Panc1 (cell line): ENCODE data around the gene ERN1. TPM values are rescaled to one million over a fixed set of nuclear protein-coding genes. Genes with fewer than 3 reads are reported as not detected.

ENCODE experiments used
- ATAC-seq: fragments of 200-7000 bp; cut with Tn5 transposase; 2 replicates; pipeline ENCODE4 v1.9.1; 2020; ENCODE audit warnings: mild to moderate bottlenecking, moderate library complexity
- BruUV-seq: library from RNA; stranded (reverse); fragments of 400-500 nt; replicated peaks from 2 replicates; lab custom pipeline; 2021; lab: Mats Ljungman, UMichigan
- CTCF ChIA-PET: fragments of 300-600 bp; sonication (Branson Sonifier 250); formaldehyde crosslinking; loops from one replicate; lab custom pipeline; 2022; ENCODE audit warnings: antibody characterized with exemption; lab: Charles Lee
- POLR2A ChIA-PET: fragments of 300-600 bp; sonication (Branson Sonifier 250); formaldehyde crosslinking; loops from one replicate; lab custom pipeline; 2022; ENCODE audit warnings: antibody characterized with exemption; lab: Charles Lee
- DNase-seq: peaks from one replicate; pipeline ENCODE4 v3.0.0-alpha.2; 2010; ENCODE audit warnings: low read depth, low spot score
- H3K27ac ChIP-seq: 2 replicates; pipeline ENCODE4 v1.5.1; 2011; ENCODE audit warnings: mild to moderate bottlenecking, low read length, inconsistent platforms
- H3K27me3 ChIP-seq: fragments of 200-500 bp; sonication (Bioruptor generic); 2 replicates; pipeline ENCODE4 v1.6.0; 2014; ENCODE audit warnings: low read length, inconsistent platforms; ENCODE audit not compliant: control insufficient read depth, insufficient read depth
- H3K36me3 ChIP-seq: fragments of 200-500 bp; sonication (Bioruptor generic); 2 replicates; pipeline ENCODE4 v1.5.1; 2014; ENCODE audit warnings: inconsistent platforms, mild to moderate bottlenecking, low read length, moderate library complexity; ENCODE audit not compliant: control insufficient read depth, insufficient read depth
- H3K4me1 ChIP-seq: 2 replicates; pipeline ENCODE4 v1.5.1; 2011; ENCODE audit warnings: inconsistent platforms, mild to moderate bottlenecking, low read length, moderate library complexity; ENCODE audit not compliant: control insufficient read depth, insufficient read depth
- H3K4me3 ChIP-seq, 2 experiments: 2 replicates each; pipeline ENCODE4 v1.5.1; 2011 to 2012; ENCODE audit warnings: low read depth in 2 of 2, low read length in 2 of 2, mild to moderate bottlenecking in 2 of 2, inconsistent platforms in 1 of 2, moderate library complexity in 1 of 2
- H3K9me3 ChIP-seq: fragments of 200-500 bp; sonication (Bioruptor generic); 2 replicates; pipeline ENCODE4 v1.5.1; 2014; ENCODE audit warnings: low read depth, mild to moderate bottlenecking, inconsistent platforms, low read length, moderate library complexity; ENCODE audit not compliant: control insufficient read depth, insufficient read depth
- CTCF ChIP-seq: fragments of 450-650 bp; IDR thresholded peaks from 2 replicates; pipeline ENCODE4 v1.5.1; 2017; ENCODE audit warnings: mild to moderate bottlenecking
- POLR2AphosphoS5 ChIP-seq: IDR thresholded peaks from 2 replicates; pipeline ENCODE4 v1.6.1; 2012; ENCODE audit warnings: mild to moderate bottlenecking, low read depth, low read length, moderate library complexity
- SIN3A ChIP-seq: IDR thresholded peaks from 2 replicates; pipeline ENCODE4 v1.6.1; 2012; ENCODE audit warnings: low read depth, mild to moderate bottlenecking, low read length, moderate library complexity, borderline replicate concordance; ENCODE audit not compliant: insufficient read depth
- TCF7L2 ChIP-seq: IDR thresholded peaks from 2 replicates; pipeline ENCODE4 v1.6.1; 2011; ENCODE audit warnings: mild to moderate bottlenecking, low read depth, low read length, inconsistent platforms
- in situ Hi-C: cut with HindIII; loops from 2 replicates; pipeline ENCODE4 v1.10.0; 2016; ENCODE audit warnings: low sequenced_read_pairs, low pct_unique_long_range_greater_than_20kb
- intact Hi-C: fragments of 100-400 bp; cut with micrococcal nuclease; formaldehyde crosslinking; loops from one replicate; pipeline ENCODE4 v1.10.0; 2022; ENCODE audit not compliant: unreplicated experiment
- total RNA-seq: library from RNA; stranded (reverse); gene quantifications from one replicate; pipeline ENCODE4 v1.2.1, GENCODE V29; 2021; ENCODE audit not compliant: unreplicated experiment
- TF ChIP-seq, protein P1 (sequence below), 2 experiments: IDR thresholded peaks; 2 replicates each; pipeline ENCODE4 v1.6.1; 2011 to 2012; ENCODE audit warnings: low read depth in 2 of 2, control low read depth in 1 of 2, low read length in 1 of 2, mild to moderate bottlenecking in 1 of 2, moderate library complexity in 1 of 2; ENCODE audit not compliant: insufficient read depth in 1 of 2

ERN1 gene
- total RNA-seq, 1 experiment from 2014 or later: 12.1 TPM

DNA sequence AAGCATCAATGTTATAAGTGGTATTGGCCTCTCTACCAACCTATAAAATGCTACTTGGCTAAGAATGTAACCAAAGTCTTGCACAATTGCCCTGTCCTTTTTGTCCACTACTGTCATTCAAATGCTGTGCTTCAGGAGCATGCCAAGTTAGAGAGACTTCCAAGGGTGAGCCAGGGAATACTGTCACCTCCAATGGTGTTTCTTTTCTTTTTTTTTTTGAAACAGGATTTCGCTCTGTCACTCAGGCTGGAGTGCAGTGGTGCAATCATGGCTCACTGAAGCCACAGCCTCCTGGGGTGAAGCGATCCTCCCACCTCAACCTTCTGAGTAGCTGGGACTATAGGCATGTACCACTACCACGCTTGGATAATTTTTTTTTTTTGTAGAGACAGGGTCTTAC is 43.7 kb upstream of the ERN1 start:
- in situ Hi-C loops: no loop called here

DNA sequence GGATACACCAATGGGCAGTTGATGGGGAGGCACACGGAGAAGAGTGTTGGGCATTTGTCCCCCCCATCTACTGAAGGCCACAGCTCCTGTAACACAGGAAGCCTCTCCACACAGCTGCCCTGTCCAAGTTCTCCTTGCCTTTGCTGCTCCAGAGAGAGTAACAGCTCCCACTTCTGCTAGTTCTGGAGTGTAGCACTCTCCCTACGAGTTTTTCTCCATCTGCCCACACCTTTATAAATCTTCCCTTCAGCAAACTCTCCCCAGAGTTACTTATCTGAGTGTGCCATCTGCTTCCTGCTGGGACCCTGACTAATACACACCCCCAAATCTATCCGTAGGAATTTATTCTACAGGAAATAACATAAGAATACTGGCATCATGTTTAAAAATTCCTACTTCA is 42.6 kb upstream of the ERN1 start:
- H3K27me3 ChIP-seq: no peaks in the 10 kb centered on the region
- ATAC-seq: no peak
- no peak overlapping the region for H3K27ac ChIP-seq
- BruUV-seq: no TSS peak
- no peaks in the 10 kb centered on the region for H3K9me3 ChIP-seq
- intact Hi-C loops (no loop called here), in situ Hi-C loops (no loop called here)
- DNase-seq: no peak
- CTCF ChIA-PET: no interaction called here
- no peak for TF ChIP-seq TCF7L2
- TF ChIP-seq, protein P1, sequence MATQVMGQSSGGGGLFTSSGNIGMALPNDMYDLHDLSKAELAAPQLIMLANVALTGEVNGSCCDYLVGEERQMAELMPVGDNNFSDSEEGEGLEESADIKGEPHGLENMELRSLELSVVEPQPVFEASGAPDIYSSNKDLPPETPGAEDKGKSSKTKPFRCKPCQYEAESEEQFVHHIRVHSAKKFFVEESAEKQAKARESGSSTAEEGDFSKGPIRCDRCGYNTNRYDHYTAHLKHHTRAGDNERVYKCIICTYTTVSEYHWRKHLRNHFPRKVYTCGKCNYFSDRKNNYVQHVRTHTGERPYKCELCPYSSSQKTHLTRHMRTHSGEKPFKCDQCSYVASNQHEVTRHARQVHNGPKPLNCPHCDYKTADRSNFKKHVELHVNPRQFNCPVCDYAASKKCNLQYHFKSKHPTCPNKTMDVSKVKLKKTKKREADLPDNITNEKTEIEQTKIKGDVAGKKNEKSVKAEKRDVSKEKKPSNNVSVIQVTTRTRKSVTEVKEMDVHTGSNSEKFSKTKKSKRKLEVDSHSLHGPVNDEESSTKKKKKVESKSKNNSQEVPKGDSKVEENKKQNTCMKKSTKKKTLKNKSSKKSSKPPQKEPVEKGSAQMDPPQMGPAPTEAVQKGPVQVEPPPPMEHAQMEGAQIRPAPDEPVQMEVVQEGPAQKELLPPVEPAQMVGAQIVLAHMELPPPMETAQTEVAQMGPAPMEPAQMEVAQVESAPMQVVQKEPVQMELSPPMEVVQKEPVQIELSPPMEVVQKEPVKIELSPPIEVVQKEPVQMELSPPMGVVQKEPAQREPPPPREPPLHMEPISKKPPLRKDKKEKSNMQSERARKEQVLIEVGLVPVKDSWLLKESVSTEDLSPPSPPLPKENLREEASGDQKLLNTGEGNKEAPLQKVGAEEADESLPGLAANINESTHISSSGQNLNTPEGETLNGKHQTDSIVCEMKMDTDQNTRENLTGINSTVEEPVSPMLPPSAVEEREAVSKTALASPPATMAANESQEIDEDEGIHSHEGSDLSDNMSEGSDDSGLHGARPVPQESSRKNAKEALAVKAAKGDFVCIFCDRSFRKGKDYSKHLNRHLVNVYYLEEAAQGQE (IDR thresholded peaks at IDR 0.05; ENCODE audit: insufficient read depth in 1 of 2, low read depth in 2 of 2, low read length in 1 of 2): no peak
- TF ChIP-seq CTCF: no peak
- TF ChIP-seq SIN3A: no peak
- TF ChIP-seq POLR2AphosphoS5: no peak
- H3K36me3 ChIP-seq: no peaks in the 10 kb centered on the region
- no peak overlapping the region for H3K4me3 ChIP-seq
- POLR2A ChIA-PET: no interaction called here
- H3K4me1 ChIP-seq: no peaks in the 10 kb centered on the region

More for the DNA sequence above, 43.7 kb upstream of the ERN1 start:
- no peaks in the 10 kb centered on the region for H3K9me3 ChIP-seq
- H3K27ac ChIP-seq: no peak overlapping the region
- BruUV-seq: no TSS peak
- POLR2A ChIA-PET: no interaction called here
- DNase-seq (no peak), ATAC-seq (no peak)
- H3K4me3 ChIP-seq: no peak overlapping the region
- H3K36me3 ChIP-seq: no peaks in the 10 kb centered on the region
- intact Hi-C loops: no loop called here
- no peaks in the 10 kb centered on the region for H3K27me3 ChIP-seq
- CTCF ChIA-PET: no interaction called here
- no peaks in the 10 kb centered on the region for H3K4me1 ChIP-seq
- TF ChIP-seq SIN3A (no peak), POLR2AphosphoS5 (no peak), CTCF (no peak), TCF7L2 (no peak)
- TF ChIP-seq, protein P1 (IDR thresholded peaks at IDR 0.05; ENCODE audit: insufficient read depth in 1 of 2, low read depth in 2 of 2, low read length in 1 of 2): no peak
